Pancreas (tissue), 10 donors: ENCODE data around the gene CYP2R1. TPM values are rescaled to one million over a fixed set of nuclear protein-coding genes. Genes with fewer than 3 reads are reported as not detected.

Source experiments
- ATAC-seq, 4 donors: fragments of 200-7000 bp; cut with Tn5 transposase; one replicate each; pipeline versions ENCODE4 v1.8.0 to v1.9.1; 2020; ENCODE audit warnings: mild to moderate bottlenecking in 4 of 4, moderate library complexity in 4 of 4
- DNase-seq, 6 donors: peaks; one replicate each; pipeline ENCODE4 v3.0.0-alpha.2; 2020
- FAIRE-seq: peaks from 2 replicates; lab custom pipeline; 2012; peaks lifted over from hg19 to GRCh38; lab: Jason Lieb, UNC
- H3K27ac ChIP-seq, 4 donors: fragments of 200-600 bp; sonication (generic); 1 replicate in 3 of 4; 2 replicates in 1 of 4; pipeline versions ENCODE4 v1.5.0 to v1.8.0; 2020
- H3K27me3 ChIP-seq, 4 donors: fragments of 200-600 bp; one replicate each; pipeline ENCODE4 v1.8.0; 2021
- H3K36me3 ChIP-seq, 3 donors: fragments of 200-600 bp; sonication (generic) in 1 of 3; one replicate each; pipeline versions ENCODE4 v1.5.0 to v1.8.0; 2020 to 2021
- H3K4me1 ChIP-seq, 3 donors: fragments of 200-600 bp; one replicate each; pipeline ENCODE4 v1.8.0; 2021
- H3K4me3 ChIP-seq, 4 donors: fragments of 200-600 bp; sonication (generic) in 2 of 4; one replicate each; pipeline versions ENCODE4 v1.5.0 to v1.8.0; 2020 to 2021
- H3K9me3 ChIP-seq, 4 donors: fragments of 200-600 bp; one replicate each; pipeline ENCODE4 v1.8.0; 2021
- WGBS, 2 donors: extraction: QIAGEN DNeasy Blood & Tissue Kit; methylation state at CpG; one replicate each; pipeline ENCODE4 v1.1.7; 2013; 5-methylcytosine and 5-hydroxymethylcytosine counted together
- intact Hi-C, 3 donors: fragments of 100-400 bp; cut with DNase I; formaldehyde crosslinking; loops; one replicate each; pipeline versions ENCODE4 v1.11.1 to v1.14.2; 2022
- polyA plus RNA-seq, 2 donors: library from polyadenylated mRNA; stranded (reverse); fragments of 200-250 nt; gene quantifications; one replicate each; pipeline ENCODE4 v1.2.3, GENCODE V29; 2013
- total RNA-seq, 6 donors: library from RNA; stranded (reverse); fragmentation: NEBNext Ultra II Directional in 4 of 6; extraction: Animal tissue kit (Norgen Biotek cat#: 25700) in 4 of 6; gene quantifications; one replicate each; pipeline versions ENCODE4 v1.2.1 to v1.2.4, GENCODE V29; 2021 to 2023
- TF ChIP-seq, protein P1 (sequence below), 4 donors: fragments of 200-600 bp; sonication (generic) in 3 of 4; IDR thresholded peaks; one replicate each; pipeline versions ENCODE4 v1.5.0 to v1.8.0; 2021; ENCODE audit warnings: antibody characterized with exemption in 4 of 4
- donor health status: healthy with polysubstance abuse.
- donor health status: DM: no; HTN: no; CAD: no; lungs with moderate emphysema.
- donor health status: DM: no; HTN: no; CAD: no.
- donor health status: control.
- donor health status: control.
- donor health status: Bipolar disorder and iron deficiency.
- donor health status: DM: yes; HTN: yes; CAD: no.
- donor health status: DM: no; HTN: no; CAD: no.
- donor health status: DM: no; HTN: no; CAD: no.
- donor health status: DM: yes; HTN: yes; CAD: no.

Gene CYP2R1
- total and polyA plus RNA-seq, 8 donors, result 5.0 to 33.0 (median 9.5) TPM

DNA sequence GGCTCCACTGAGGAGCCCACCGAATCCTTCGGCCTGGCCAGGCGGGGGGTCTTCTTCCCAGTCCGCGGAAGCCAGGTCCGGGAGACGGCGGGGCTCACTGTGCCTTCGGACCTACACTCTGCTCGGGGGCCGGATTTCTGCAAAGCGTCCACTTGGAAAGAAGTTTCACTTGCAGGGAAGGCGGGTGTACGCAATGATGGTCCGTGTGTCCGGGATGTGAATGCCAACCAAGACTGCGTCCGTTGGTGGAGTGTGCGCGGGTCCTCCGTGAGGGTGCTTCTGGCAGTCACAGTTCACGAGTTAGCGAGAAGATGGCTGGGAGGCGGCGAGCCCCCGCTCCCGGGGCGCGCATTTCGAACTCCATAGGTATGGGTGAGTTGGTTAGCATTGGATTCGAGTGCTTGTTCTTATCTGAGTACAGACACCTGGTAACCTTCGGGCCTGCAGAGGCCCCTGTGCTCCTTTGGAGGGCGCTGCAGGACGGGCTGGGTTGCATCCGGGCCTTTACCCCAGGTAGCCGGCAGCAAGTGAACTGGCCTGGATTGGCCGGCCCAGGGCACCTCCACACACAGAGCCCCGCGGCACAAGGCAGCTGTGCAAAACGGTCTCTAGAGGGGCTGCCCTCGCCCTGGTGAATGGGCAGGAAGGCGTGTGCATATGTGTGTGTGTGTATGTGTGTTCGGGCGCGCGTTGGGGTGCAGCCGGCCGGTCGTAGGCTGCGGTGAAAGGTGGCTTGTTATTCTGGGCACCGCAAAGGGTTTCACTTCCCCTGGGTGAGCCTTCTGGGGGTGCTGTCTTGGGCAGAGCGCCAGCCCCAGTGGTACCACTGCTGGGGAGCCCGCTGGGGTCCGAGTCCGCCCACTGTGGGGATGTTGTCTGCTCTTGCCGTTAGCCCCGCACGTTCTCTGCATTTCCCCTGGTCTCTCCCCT is 13.3 kb upstream of the CYP2R1 start:
- ATAC-seq (peak; percentile 86 to 89 (median 86)), FAIRE-seq (no peak), DNase-seq (peak; percentile 74 to 93 (median 83))
- 11 to 15% methylated on average over 55 to 58 of the region's 58 CpGs for WGBS, 2 donors
- no peaks in the 10 kb centered on the region for H3K27me3 ChIP-seq
- TF ChIP-seq, protein P1, sequence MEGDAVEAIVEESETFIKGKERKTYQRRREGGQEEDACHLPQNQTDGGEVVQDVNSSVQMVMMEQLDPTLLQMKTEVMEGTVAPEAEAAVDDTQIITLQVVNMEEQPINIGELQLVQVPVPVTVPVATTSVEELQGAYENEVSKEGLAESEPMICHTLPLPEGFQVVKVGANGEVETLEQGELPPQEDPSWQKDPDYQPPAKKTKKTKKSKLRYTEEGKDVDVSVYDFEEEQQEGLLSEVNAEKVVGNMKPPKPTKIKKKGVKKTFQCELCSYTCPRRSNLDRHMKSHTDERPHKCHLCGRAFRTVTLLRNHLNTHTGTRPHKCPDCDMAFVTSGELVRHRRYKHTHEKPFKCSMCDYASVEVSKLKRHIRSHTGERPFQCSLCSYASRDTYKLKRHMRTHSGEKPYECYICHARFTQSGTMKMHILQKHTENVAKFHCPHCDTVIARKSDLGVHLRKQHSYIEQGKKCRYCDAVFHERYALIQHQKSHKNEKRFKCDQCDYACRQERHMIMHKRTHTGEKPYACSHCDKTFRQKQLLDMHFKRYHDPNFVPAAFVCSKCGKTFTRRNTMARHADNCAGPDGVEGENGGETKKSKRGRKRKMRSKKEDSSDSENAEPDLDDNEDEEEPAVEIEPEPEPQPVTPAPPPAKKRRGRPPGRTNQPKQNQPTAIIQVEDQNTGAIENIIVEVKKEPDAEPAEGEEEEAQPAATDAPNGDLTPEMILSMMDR (IDR thresholded peaks at IDR 0.05), result peak; percentile 14 to 35 (median 24)
- H3K27ac ChIP-seq, result peak overlapping the region; percentile 57 to 85 (median 81)
- intact Hi-C loops, result loop anchor here in 1 of 3 donors (5.0 to 10.0 kb wide), 3 partner anchors 111 to 371 kb away; partner anchors contain the start of gene CALCB
- H3K36me3 ChIP-seq, result no peaks in the 10 kb centered on the region
- peaks cover 0 to 7% (median 0%) of the 10 kb centered on the region in 3 donors for H3K4me1 ChIP-seq
- H3K9me3 ChIP-seq, result no peaks in the 10 kb centered on the region
- peak overlapping the region; percentile 38 to 68 (median 56) for H3K4me3 ChIP-seq

GRCh38 chr11:14904745-14905103 is 12.7 kb upstream of the CYP2R1 start:
- H3K27ac ChIP-seq, result peak overlapping the region; percentile 57 to 85 (median 81)
- peak; percentile 74 to 84 (median 78) for ATAC-seq
- peaks cover 0 to 7% (median 0%) of the 10 kb centered on the region in 3 donors for H3K4me1 ChIP-seq
- H3K27me3 ChIP-seq, result no peaks in the 10 kb centered on the region
- DNase-seq, result peak; percentile 76 to 99 (median 88)
- WGBS, 2 donors, result 6 to 7% methylated on average over 24 to 26 of the region's 26 CpGs
- no peak for FAIRE-seq
- H3K9me3 ChIP-seq, result no peaks in the 10 kb centered on the region
- intact Hi-C loops, result loop anchor here in 1 of 3 donors (5.0 to 10.0 kb wide), 3 partner anchors 110 to 370 kb away; partner anchors contain the start of gene CALCB
- H3K4me3 ChIP-seq, result peak overlapping the region; percentile 38 to 68 (median 56)
- TF ChIP-seq, protein P1 (IDR thresholded peaks at IDR 0.05), result peak; percentile 91 to 98 (median 94)
- no peaks in the 10 kb centered on the region for H3K36me3 ChIP-seq

GRCh38 chr11:14902650-14903350 is 10.8 kb upstream of the CYP2R1 start:
- no peak for DNase-seq
- H3K4me1 ChIP-seq, result peaks cover 0 to 17% (median 7%) of the 10 kb centered on the region in 3 donors
- intact Hi-C loops, result loop anchor here in 1 of 3 donors (10.0 kb wide), 2 partner anchors 108 to 368 kb away; no protein-coding TSS in a partner anchor
- no peak for ATAC-seq
- no peaks in the 10 kb centered on the region for H3K9me3 ChIP-seq
- H3K36me3 ChIP-seq, result no peaks in the 10 kb centered on the region
- H3K27ac ChIP-seq, result no peak overlapping the region
- FAIRE-seq, result no peak
- 18 to 26% methylated on average over 1 of the region's 1 CpG for WGBS, 2 donors
- TF ChIP-seq, protein P1 (IDR thresholded peaks at IDR 0.05), result no peak
- no peaks in the 10 kb centered on the region for H3K27me3 ChIP-seq
- no peak overlapping the region for H3K4me3 ChIP-seq

GRCh38 chr11:14898906-14899305 is 6.9 kb upstream of the CYP2R1 start:
- no peaks in the 10 kb centered on the region for H3K27me3 ChIP-seq
- no peak for DNase-seq
- intact Hi-C loops, result no loop called here
- WGBS, 2 donors, result 56 to 59% methylated on average over 2 of the region's 2 CpGs
- no peaks in the 10 kb centered on the region for H3K9me3 ChIP-seq
- peaks cover 0 to 10% (median 7%) of the 10 kb centered on the region in 3 donors for H3K4me1 ChIP-seq
- H3K36me3 ChIP-seq, result no peaks in the 10 kb centered on the region
- peak; percentile 65 to 85 (median 74) for ATAC-seq
- H3K4me3 ChIP-seq, result no peak overlapping the region
- no peak overlapping the region for H3K27ac ChIP-seq
- TF ChIP-seq, protein P1 (IDR thresholded peaks at IDR 0.05), result no peak
- no peak for FAIRE-seq
